CD4-positive, alpha-beta memory T cell (primary cell): ENCODE results near the gene SAMD4A. TPM values are rescaled to one million over a fixed set of nuclear protein-coding genes. Genes with fewer than 3 reads are reported as not detected.

ENCODE experiments used
- CTCF ChIA-PET: fragments of 350-600 bp; sonication (Branson Sonifier 250); formaldehyde crosslinking; loops from one replicate; lab custom pipeline; 2021; ENCODE audit warnings: inconsistent platforms; ENCODE audit not compliant: partially characterized antibody; lab: Charles Lee
- POLR2A ChIA-PET: fragments of 350-600 bp; sonication (Branson Sonifier 250); formaldehyde crosslinking; loops from one replicate; lab custom pipeline; 2021; ENCODE audit not compliant: partially characterized antibody; lab: Charles Lee
- DNase-seq, 5 donors: peaks; one replicate each; pipeline versions ENCODE4 v3.0.0 to v3.0.0-alpha.2; 2020 to 2022; ENCODE audit warnings: mixed read lengths in 1 of 5
- H3K27ac ChIP-seq: one replicate; pipeline ENCODE4 v1.7.0; 2013; ENCODE audit warnings: low read depth, low read length
- H3K27me3 ChIP-seq: 2 replicates; pipeline ENCODE4 v1.7.0; 2013; ENCODE audit warnings: mild to moderate bottlenecking, low read length, moderate library complexity; ENCODE audit not compliant: insufficient read depth
- H3K36me3 ChIP-seq: 2 replicates; pipeline ENCODE4 v1.7.0; 2013; ENCODE audit warnings: mild to moderate bottlenecking, low read length, moderate library complexity; ENCODE audit not compliant: insufficient read depth
- H3K4me1 ChIP-seq: 2 replicates; pipeline ENCODE4 v1.7.0; 2013; ENCODE audit warnings: mild to moderate bottlenecking, low read length, moderate library complexity; ENCODE audit not compliant: insufficient read depth
- H3K4me3 ChIP-seq, 2 donors: one replicate each; pipeline ENCODE4 v1.7.0; 2013; ENCODE audit warnings: low read length in 2 of 2, mild to moderate bottlenecking in 1 of 2
- H3K9me3 ChIP-seq, 2 donors: one replicate each; pipeline ENCODE4 v1.7.0; 2013; ENCODE audit warnings: low read length in 2 of 2, control low read depth in 1 of 2; ENCODE audit not compliant: control insufficient read depth in 1 of 2
- H3K27ac Mint-ChIP-seq, 7 donors: one replicate each; pipeline ENCODE4 v1.8.0; 2020 to 2021; ENCODE audit warnings: mixed read lengths in 7 of 7, mild to moderate bottlenecking in 6 of 7, inconsistent platforms in 3 of 7, moderate library complexity in 3 of 7
- H3K27me3 Mint-ChIP-seq, 2 donors: one replicate each; pipeline ENCODE4 v1.8.0; 2020 to 2021; ENCODE audit warnings: mixed read lengths in 2 of 2
- H3K36me3 Mint-ChIP-seq, 2 donors: one replicate each; pipeline ENCODE4 v1.8.0; 2020 to 2021; ENCODE audit warnings: mixed read lengths in 2 of 2, inconsistent platforms in 1 of 2, mild to moderate bottlenecking in 1 of 2
- H3K4me1 Mint-ChIP-seq, 4 donors: one replicate each; pipeline ENCODE4 v1.8.0; 2020 to 2021; ENCODE audit warnings: mixed read lengths in 4 of 4, mild to moderate bottlenecking in 1 of 4
- H3K4me3 Mint-ChIP-seq, 8 donors: one replicate each; pipeline ENCODE4 v1.8.0; 2020 to 2021; ENCODE audit warnings: mixed read lengths in 8 of 8, mild to moderate bottlenecking in 7 of 8, moderate library complexity in 6 of 8, inconsistent platforms in 3 of 8
- H3K9me3 Mint-ChIP-seq, 8 donors: one replicate each; pipeline ENCODE4 v1.8.0; 2020 to 2021; ENCODE audit warnings: mixed read lengths in 8 of 8, mild to moderate bottlenecking in 5 of 8, inconsistent platforms in 3 of 8, moderate library complexity in 1 of 8
- intact Hi-C: fragments of 100-400 bp; cut with micrococcal nuclease; formaldehyde crosslinking; loops from one replicate; pipeline ENCODE4 v1.15.1; 2023
- polyA plus RNA-seq, 2 donors: library from polyadenylated mRNA; unstranded; fragments of 300-500 nt; fragmentation: Illumina TruSeq; gene quantifications; one replicate each; pipeline ENCODE4 v1.2.3, GENCODE V29; 2021
- total RNA-seq, 2 experiments: library from RNA; stranded (reverse); gene quantifications; one replicate each; pipeline ENCODE4 v1.2.3, GENCODE V29; 2021

Gene SAMD4A
- total and polyA plus RNA-seq, 4 experiments from 2014 or later: 0.72 to 1.4 (median 0.93) TPM; not detected in 1

- Histone ChIP-seq H3K27me3 (no peaks in the 10 kb centered on the region), H3K36me3 (no peaks in the 10 kb centered on the region), H3K9me3 (no peaks in the 10 kb centered on the region), H3K27ac (no peak overlapping the region), H3K4me3 (no peak overlapping the region), H3K4me1 (peaks cover 22% of the 10 kb centered on the region)
- H3K9me3 Mint-ChIP-seq: no peaks in the 10 kb centered on the region
- ChIA-PET POLR2A (interaction anchor here (6.4 kb wide), 1 partner anchor 209 kb away, joined by 62 read pairs; the partner anchor contains the start of gene SAMD4A), CTCF (interaction anchor here (0.7 to 6.8 kb wide), 33 partner anchors 8 to 331 kb away, joined by 3 to 245 read pairs (median 5); partner anchors contain the start of genes CGRRF1, GCH1, GMFB and SAMD4A)
- no peaks in the 10 kb centered on the region for H3K36me3 Mint-ChIP-seq
- intact Hi-C loops: loop anchor here (1.0 to 10.0 kb wide), 6 partner anchors 43 to 1478 kb away; partner anchors contain the start of genes CGRRF1 and GMFB
- H3K4me1 Mint-ChIP-seq: peaks cover 18 to 30% (median 22%) of the 10 kb centered on the region in 4 donors
- peaks cover 1 to 3% of the 10 kb centered on the region in 2 donors for H3K27me3 Mint-ChIP-seq
- no peak for DNase-seq
- no peak overlapping the region for H3K4me3 Mint-ChIP-seq
- no peak overlapping the region for H3K27ac Mint-ChIP-seq
These were observed 207.9 kb downstream of the SAMD4A start for GRCh38 chr14:54774824-54775223.

GRCh38 chr14:54775486-54776140, 208.7 kb downstream of the SAMD4A start:
- ChIA-PET POLR2A (interaction anchor here (6.4 kb wide), 1 partner anchor 210 kb away, joined by 62 read pairs; the partner anchor contains the start of gene SAMD4A), CTCF (interaction anchor here (0.9 to 6.8 kb wide), 11 partner anchors 10 to 267 kb away, joined by 3 to 245 read pairs (median 4); partner anchors contain the start of gene SAMD4A)
- Histone ChIP-seq H3K9me3 (no peaks in the 10 kb centered on the region), H3K27me3 (no peaks in the 10 kb centered on the region), H3K27ac (no peak overlapping the region), H3K36me3 (no peaks in the 10 kb centered on the region), H3K4me1 (peaks cover 22% of the 10 kb centered on the region), H3K4me3 (no peak overlapping the region)
- H3K4me3 Mint-ChIP-seq: no peak overlapping the region
- peaks cover 18 to 30% (median 22%) of the 10 kb centered on the region in 4 donors for H3K4me1 Mint-ChIP-seq
- no peaks in the 10 kb centered on the region for H3K36me3 Mint-ChIP-seq
- no peak for DNase-seq
- peaks cover 1 to 3% of the 10 kb centered on the region in 2 donors for H3K27me3 Mint-ChIP-seq
- peak overlapping the region in 1 of 7 donors; percentile 73 for H3K27ac Mint-ChIP-seq
- no peaks in the 10 kb centered on the region for H3K9me3 Mint-ChIP-seq
- intact Hi-C loops: loop anchor here (10.0 kb wide), 1 partner anchor 131 kb away; no protein-coding TSS in a partner anchor

GRCh38 chr14:54776361-54777001, 209.6 kb downstream of the SAMD4A start:
- H3K4me3 Mint-ChIP-seq: peak overlapping the region in 5 of 8 donors; percentile 5 to 70 (median 41)
- intact Hi-C loops: loop anchor here (10.0 kb wide), 1 partner anchor 132 kb away; no protein-coding TSS in a partner anchor
- no peaks in the 10 kb centered on the region for H3K9me3 Mint-ChIP-seq
- H3K27me3 Mint-ChIP-seq: peaks cover 1 to 3% of the 10 kb centered on the region in 2 donors
- peak overlapping the region in 4 of 7 donors; percentile 43 to 73 (median 58) for H3K27ac Mint-ChIP-seq
- peaks cover 18 to 30% (median 22%) of the 10 kb centered on the region in 4 donors for H3K4me1 Mint-ChIP-seq
- no peak overlapping the region for H3K27ac ChIP-seq
- peaks cover 22% of the 10 kb centered on the region for H3K4me1 ChIP-seq
- ChIA-PET CTCF (interaction anchor here (1.2 to 6.8 kb wide), 7 partner anchors 9 to 218 kb away, joined by 3 to 245 read pairs (median 4); partner anchors contain the start of gene SAMD4A), POLR2A (interaction anchor here (6.4 kb wide), 1 partner anchor 211 kb away, joined by 62 read pairs; the partner anchor contains the start of gene SAMD4A)
- no peaks in the 10 kb centered on the region for H3K27me3 ChIP-seq
- no peaks in the 10 kb centered on the region for H3K9me3 ChIP-seq
- no peaks in the 10 kb centered on the region for H3K36me3 ChIP-seq
- H3K36me3 Mint-ChIP-seq: no peaks in the 10 kb centered on the region
- H3K4me3 ChIP-seq: no peak overlapping the region
- peak in 4 of 5 donors; percentile 6 to 68 (median 22) for DNase-seq

- Histone ChIP-seq H3K4me1 (peaks cover 20% of the 10 kb centered on the region), H3K27me3 (no peaks in the 10 kb centered on the region), H3K9me3 (no peaks in the 10 kb centered on the region), H3K4me3 (no peak overlapping the region), H3K27ac (no peak overlapping the region), H3K36me3 (no peaks in the 10 kb centered on the region)
- ChIA-PET CTCF (interaction anchor here (0.7 to 6.8 kb wide), 3 partner anchors 50 to 212 kb away, joined by 3 to 245 read pairs (median 3); partner anchors contain the start of gene SAMD4A), POLR2A (interaction anchor here (6.4 kb wide), 1 partner anchor 212 kb away, joined by 62 read pairs; the partner anchor contains the start of gene SAMD4A)
- H3K27ac Mint-ChIP-seq: no peak overlapping the region
- DNase-seq: no peak
- H3K4me3 Mint-ChIP-seq: no peak overlapping the region
- H3K4me1 Mint-ChIP-seq: peaks cover 18 to 29% (median 21%) of the 10 kb centered on the region in 4 donors
- no peaks in the 10 kb centered on the region for H3K9me3 Mint-ChIP-seq
- intact Hi-C loops: loop anchor here (10.0 kb wide), 1 partner anchor 133 kb away; no protein-coding TSS in a partner anchor
- no peaks in the 10 kb centered on the region for H3K36me3 Mint-ChIP-seq
- peaks cover 1 to 3% of the 10 kb centered on the region in 2 donors for H3K27me3 Mint-ChIP-seq
These were observed 210.5 kb downstream of the SAMD4A start for GRCh38 chr14:54777395-54777794.

- peaks cover 6% of the 10 kb centered on the region for H3K4me1 ChIP-seq
- H3K4me1 Mint-ChIP-seq: peaks cover 7 to 15% (median 10%) of the 10 kb centered on the region in 4 donors
- H3K36me3 ChIP-seq: no peaks in the 10 kb centered on the region
- H3K9me3 Mint-ChIP-seq: no peaks in the 10 kb centered on the region
- no peak overlapping the region for H3K27ac ChIP-seq
- DNase-seq: no peak
- POLR2A ChIA-PET: interaction anchor here (0.6 kb wide), 1 partner anchor 246 kb away, joined by 3 read pairs; no protein-coding TSS in a partner anchor
- H3K36me3 Mint-ChIP-seq: no peaks in the 10 kb centered on the region
- H3K27me3 Mint-ChIP-seq: peaks cover 1 to 3% of the 10 kb centered on the region in 2 donors
- no peaks in the 10 kb centered on the region for H3K27me3 ChIP-seq
- H3K4me3 Mint-ChIP-seq: no peak overlapping the region
- CTCF ChIA-PET: interaction anchor here (1.0 to 6.8 kb wide), 2 partner anchors 213 to 269 kb away, joined by 3 to 245 read pairs; partner anchors contain the start of genes CGRRF1 and SAMD4A
- intact Hi-C loops: loop anchor here (10.0 kb wide), 1 partner anchor 134 kb away; no protein-coding TSS in a partner anchor
- no peak overlapping the region for H3K4me3 ChIP-seq
- no peaks in the 10 kb centered on the region for H3K9me3 ChIP-seq
- peak overlapping the region in 1 of 7 donors; percentile 1 for H3K27ac Mint-ChIP-seq
These were observed 211.9 kb downstream of the SAMD4A start for GRCh38 chr14:54778618-54779345.

- H3K4me1 ChIP-seq: no peaks in the 10 kb centered on the region
- H3K27ac Mint-ChIP-seq: no peak overlapping the region
- intact Hi-C loops: no loop called here
These were observed 214.2 kb downstream of the SAMD4A start for GRCh38 chr14:54781080-54781479.

More at GRCh38 chr14:54781080-54781479, 214.2 kb downstream of the SAMD4A start:
- Histone ChIP-seq H3K27me3 (no peaks in the 10 kb centered on the region), H3K36me3 (no peaks in the 10 kb centered on the region), H3K9me3 (no peaks in the 10 kb centered on the region), H3K4me3 (no peak overlapping the region), H3K27ac (no peak overlapping the region)
- H3K9me3 Mint-ChIP-seq: no peaks in the 10 kb centered on the region
- H3K4me3 Mint-ChIP-seq: no peak overlapping the region
- CTCF ChIA-PET: no interaction called here
- no peaks in the 10 kb centered on the region for H3K36me3 Mint-ChIP-seq
- peaks cover 4 to 10% (median 5%) of the 10 kb centered on the region in 4 donors for H3K4me1 Mint-ChIP-seq
- no peak for DNase-seq
- H3K27me3 Mint-ChIP-seq: no peaks in the 10 kb centered on the region
- POLR2A ChIA-PET: no interaction called here
